Stimulated activated CD8-positive, alpha-beta memory T cell treated with anti-CD3 and anti-CD28 coated beads, Interleukin-15, amount 100 ng/mL, for 24 hours (primary cell): ENCODE data around the gene CDK10.
"Not testable (repeated sequence)": the region's sequence is repeated elsewhere in the genome, so short reads cannot be mapped to it uniquely, and the experiment has no call there.

Source experiments
- DNase-seq: peaks from one replicate; pipeline ENCODE4 v3.0.0-alpha.2; 2020; ENCODE audit warnings: low read depth

The CDK10 gene

GRCh38 chr16:89686520-89687091 lies at the start of gene CDK10:
Gene CDK10 (plus strand): TSS chr16:89686689. CDS start chr16:89686711, 22 bp downstream.
- DNase-seq: peak; percentile 95

- no peak for DNase-seq
Measured at GRCh38 chr16:89637379-89637778, 49.1 kb upstream of the CDK10 start.

GRCh38 chr16:89638455-89638854 lies 48.0 kb upstream of the CDK10 start:
- DNase-seq: no peak

- no peak for DNase-seq
Measured at GRCh38 chr16:89639385-89639784, 47.1 kb upstream of the CDK10 start.

- no peak for DNase-seq
Measured at GRCh38 chr16:89641458-89642119, 44.9 kb upstream of the CDK10 start.

- no peak for DNase-seq
Measured at GRCh38 chr16:89642574-89642973, 43.9 kb upstream of the CDK10 start.

- DNase-seq: no peak
Measured at GRCh38 chr16:89643769-89644300, 42.7 kb upstream of the CDK10 start.

- DNase-seq: no peak
Measured at GRCh38 chr16:89645122-89645521, 41.4 kb upstream of the CDK10 start.

- no peak for DNase-seq
Measured at GRCh38 chr16:89646270-89646669, 40.2 kb upstream of the CDK10 start.

- no peak for DNase-seq
Measured at GRCh38 chr16:89646906-89647305, 39.6 kb upstream of the CDK10 start.

GRCh38 chr16:89651584-89651983 lies 34.9 kb upstream of the CDK10 start:
- DNase-seq: no peak

- no peak for DNase-seq
Measured at GRCh38 chr16:89653656-89654295, 32.7 kb upstream of the CDK10 start.

- no peak for DNase-seq
Measured at GRCh38 chr16:89655062-89655643, 31.3 kb upstream of the CDK10 start.

GRCh38 chr16:89656435-89657121 lies 29.9 kb upstream of the CDK10 start:
- no peak for DNase-seq

GRCh38 chr16:89657442-89658220 lies 28.9 kb upstream of the CDK10 start, which contains the start of the genes CHMP1A and SPATA33:
Gene CHMP1A (minus strand): TSS chr16:89657708. CDS start chr16:89657588, 120 bp downstream.
Gene SPATA33 (plus strand): TSS chr16:89657836. CDS start chr16:89657912, 76 bp downstream.
- DNase-seq: peak; percentile 85

- no peak for DNase-seq
Measured at GRCh38 chr16:89658221-89658879, 28.1 kb upstream of the CDK10 start.

GRCh38 chr16:89660146-89660545 lies 26.3 kb upstream of the CDK10 start:
- no peak for DNase-seq

GRCh38 chr16:89661215-89661614 lies 25.3 kb upstream of the CDK10 start:
- no peak for DNase-seq

GRCh38 chr16:89664238-89664637 lies 22.3 kb upstream of the CDK10 start:
- DNase-seq: not testable (repeated sequence)

GRCh38 chr16:89667000-89667399 lies 19.5 kb upstream of the CDK10 start:
- DNase-seq: not testable (repeated sequence)

- no peak for DNase-seq
Measured at GRCh38 chr16:89667633-89668032, 18.9 kb upstream of the CDK10 start.
